ENCODE measurements around the gene CELF4.

The CELF4 gene

DNA sequence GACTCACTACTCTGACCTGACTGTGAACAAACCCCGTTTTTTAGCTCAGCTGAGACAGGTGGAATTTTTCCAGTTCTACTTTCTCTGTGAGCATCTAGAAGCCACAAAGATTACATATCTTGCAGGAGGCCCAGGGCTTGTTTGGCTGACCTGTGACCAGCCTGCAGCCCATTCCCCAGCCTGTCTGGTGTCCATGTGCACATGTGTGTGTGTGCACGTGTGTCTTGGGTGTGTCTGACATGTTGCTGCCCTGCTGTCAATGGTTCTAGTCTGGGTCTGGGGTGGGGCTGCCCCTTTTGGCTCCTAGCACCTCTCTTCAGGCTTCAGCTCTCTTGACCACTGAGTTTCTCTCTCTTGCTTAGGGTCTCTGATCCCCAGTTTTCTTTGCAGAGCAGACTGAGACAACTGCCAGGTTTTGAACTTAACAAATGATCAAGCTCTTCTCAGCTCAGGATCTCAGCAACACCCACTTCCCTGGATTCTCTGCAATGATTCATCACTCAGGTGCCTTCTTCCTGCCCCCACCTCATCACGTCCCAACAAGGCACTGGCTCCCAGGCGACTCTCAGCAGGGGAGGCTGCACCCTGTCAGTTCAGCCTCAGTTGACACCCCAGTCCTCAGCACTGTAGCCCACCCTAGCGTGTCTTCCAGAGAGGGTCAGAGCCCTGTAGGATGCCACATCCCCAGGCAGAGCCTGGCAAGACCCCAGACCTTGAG lies 130.3 kb downstream of the CELF4 start:
- no peak for DNase-seq

DNA sequence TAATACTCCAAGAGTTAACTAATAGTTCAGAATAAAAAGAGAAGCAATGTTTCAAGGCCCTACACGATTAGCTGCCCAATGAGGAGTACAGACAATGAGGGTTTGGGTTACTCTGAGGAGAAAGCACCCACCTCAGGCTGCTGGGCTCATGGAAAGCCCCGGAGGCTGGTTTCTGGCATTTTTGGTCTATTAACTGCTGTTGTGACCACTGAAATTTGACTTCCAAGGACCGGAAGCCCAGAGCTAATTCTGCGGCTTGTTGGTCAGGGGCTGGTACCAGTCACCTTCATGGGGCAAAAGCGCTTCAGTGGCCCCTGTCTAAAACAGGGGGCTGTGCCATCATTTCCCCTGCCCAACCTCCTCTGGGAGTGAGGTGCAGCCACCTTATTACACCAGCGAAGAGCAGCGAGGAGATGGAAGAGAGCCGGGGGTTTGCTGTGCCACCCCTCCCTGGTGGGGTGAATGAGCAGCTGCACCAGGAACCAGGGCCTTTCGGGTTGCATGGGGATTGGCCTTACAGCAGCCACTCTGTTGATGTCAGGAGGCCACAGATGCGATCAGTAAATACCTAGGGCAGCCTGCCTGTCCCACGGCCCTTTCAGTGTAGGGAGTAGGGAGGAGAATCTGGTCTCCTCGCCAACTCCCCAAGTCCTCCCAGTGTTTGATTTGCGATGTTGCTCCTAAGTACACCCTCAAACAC lies 131.3 kb downstream of the CELF4 start:
- no peak for DNase-seq

- DNase-seq = no peak
These were observed 133.0 kb downstream of the CELF4 start for GRCh38 chr18:37432436-37433195.

GRCh38 chr18:37430357-37431076 lies 135.1 kb downstream of the CELF4 start:
- no peak for DNase-seq

GRCh38 chr18:37429791-37430190 lies 135.8 kb downstream of the CELF4 start:
- no peak for DNase-seq

GRCh38 chr18:37428288-37428974 lies 137.2 kb downstream of the CELF4 start:
- no peak for DNase-seq

GRCh38 chr18:37426586-37426985 lies 139.0 kb downstream of the CELF4 start:
- DNase-seq = no peak

DNA sequence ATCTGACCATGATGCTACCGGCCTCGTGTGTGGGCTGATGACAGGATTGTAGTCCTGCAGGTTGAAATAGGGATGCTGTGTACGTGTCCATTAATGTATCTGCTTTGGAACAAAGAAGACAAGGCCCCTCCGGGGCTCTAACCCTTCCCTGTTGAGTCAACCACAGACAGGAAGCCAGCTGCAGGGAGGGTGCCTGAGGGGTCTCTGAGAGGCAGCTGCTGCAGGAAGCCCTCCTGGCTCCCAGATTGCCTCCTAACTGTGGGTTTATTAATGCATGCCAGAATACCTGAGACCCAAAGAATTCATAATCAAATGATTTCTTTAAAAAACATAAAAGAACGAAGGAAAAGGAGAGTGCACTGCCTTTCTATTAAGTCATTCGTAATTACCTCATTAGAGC lies 140.4 kb downstream of the CELF4 start:
- DNase-seq = no peak

DNA sequence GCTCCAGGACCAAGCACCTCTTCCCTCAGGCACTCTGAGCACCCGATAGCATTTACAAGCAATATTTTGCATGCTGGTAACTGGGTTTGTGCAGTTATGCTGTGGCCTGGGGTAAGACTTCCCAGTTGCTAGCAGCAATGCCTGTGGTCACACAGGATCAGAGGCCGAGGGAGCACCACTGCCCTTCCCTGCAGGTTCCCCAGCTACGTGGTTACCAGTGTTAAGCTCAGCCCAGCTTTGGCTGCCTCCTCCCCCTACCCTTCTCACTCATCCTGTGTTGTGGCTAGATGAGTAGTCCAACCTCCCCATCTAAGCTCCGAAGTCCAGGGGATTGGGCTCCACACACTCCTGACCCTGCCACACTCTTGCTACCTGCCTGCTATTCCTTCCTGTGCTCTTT lies 141.1 kb downstream of the CELF4 start:
- no peak for DNase-seq

DNA sequence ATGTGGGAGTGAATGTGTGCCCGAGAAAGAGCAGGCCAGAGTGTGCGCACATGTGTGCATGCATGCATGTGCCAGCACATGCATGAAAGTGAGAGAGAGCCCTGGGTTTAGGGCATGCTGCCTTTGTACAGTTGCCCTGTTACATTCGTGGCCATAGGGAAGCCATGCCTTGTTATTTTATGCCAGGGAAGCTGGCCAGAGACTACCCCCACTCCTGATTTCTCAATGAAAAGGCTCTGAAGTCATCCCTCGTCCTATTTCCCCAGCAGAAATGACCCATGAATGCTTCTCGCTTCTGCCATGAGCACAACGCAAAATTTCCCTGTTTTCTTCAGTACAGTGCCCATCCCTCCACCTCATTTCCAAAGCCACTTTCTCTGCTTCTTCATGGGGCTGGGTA lies 143.0 kb downstream of the CELF4 start:
- DNase-seq = no peak

GRCh38 chr18:37422116-37422515 lies 143.5 kb downstream of the CELF4 start:
- DNase-seq = no peak

- DNase-seq = no peak
These were observed 144.1 kb downstream of the CELF4 start for GRCh38 chr18:37421341-37422077.

DNA sequence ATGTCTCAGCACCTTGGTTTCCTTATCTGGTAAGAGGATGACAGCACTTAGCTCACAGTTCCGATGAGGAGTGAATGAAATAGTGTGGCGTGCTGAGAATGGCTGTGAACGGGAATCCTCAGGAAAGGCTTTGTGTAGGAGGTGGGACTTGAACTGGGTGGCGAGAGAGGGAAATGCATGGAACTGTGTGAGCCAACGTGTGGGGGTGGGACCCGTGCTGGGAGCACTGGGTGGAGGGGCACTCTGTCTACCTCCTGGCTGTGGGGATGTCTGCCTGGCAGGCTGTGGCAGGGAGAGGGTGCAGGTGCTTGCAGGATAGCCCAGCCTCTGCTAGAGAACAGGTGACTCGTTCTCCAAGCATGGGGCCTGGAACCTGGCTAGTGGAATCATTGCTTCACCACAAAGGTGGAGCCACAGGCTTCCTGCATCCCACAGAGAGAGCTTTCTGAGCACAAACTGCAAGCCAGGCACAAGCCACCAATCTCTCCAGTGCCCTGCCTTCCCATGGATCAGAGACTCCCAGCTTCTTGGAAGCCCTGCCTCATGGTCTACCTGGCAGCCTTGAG lies 145.2 kb downstream of the CELF4 start:
- no peak for DNase-seq

DNA sequence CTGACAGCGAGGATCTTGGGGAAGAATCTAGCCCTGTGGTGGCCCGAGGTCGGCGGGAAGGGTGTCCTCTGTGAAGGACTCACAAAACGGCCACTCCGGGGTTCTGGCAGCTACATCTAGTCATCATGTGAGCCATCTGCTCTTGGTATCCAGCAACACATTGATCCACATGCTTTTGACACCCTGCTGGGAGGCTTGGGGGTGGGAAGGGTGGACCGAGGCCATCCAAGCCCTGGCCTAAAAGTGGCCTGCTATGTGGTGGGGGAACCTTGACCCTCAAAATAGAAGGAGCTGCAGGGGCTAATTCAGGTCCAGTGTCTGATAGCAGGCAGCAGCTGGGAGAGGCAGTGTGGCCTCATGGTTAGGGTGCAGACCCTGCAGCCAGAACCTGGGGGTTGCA lies 145.7 kb downstream of the CELF4 start:
- no peak for DNase-seq

- DNase-seq = no peak
These were observed 146.3 kb downstream of the CELF4 start for GRCh38 chr18:37419315-37419714.

- DNase-seq = no peak
These were observed 150.8 kb downstream of the CELF4 start for GRCh38 chr18:37414816-37415215.

- DNase-seq = no peak
These were observed 152.8 kb downstream of the CELF4 start for GRCh38 chr18:37412829-37413228.

GRCh38 chr18:37412333-37412732 lies 153.3 kb downstream of the CELF4 start:
- DNase-seq = no peak

GRCh38 chr18:37409878-37410277 lies 155.7 kb downstream of the CELF4 start:
- no peak for DNase-seq

- no peak for DNase-seq
These were observed 156.8 kb downstream of the CELF4 start for GRCh38 chr18:37408676-37409265.

DNA sequence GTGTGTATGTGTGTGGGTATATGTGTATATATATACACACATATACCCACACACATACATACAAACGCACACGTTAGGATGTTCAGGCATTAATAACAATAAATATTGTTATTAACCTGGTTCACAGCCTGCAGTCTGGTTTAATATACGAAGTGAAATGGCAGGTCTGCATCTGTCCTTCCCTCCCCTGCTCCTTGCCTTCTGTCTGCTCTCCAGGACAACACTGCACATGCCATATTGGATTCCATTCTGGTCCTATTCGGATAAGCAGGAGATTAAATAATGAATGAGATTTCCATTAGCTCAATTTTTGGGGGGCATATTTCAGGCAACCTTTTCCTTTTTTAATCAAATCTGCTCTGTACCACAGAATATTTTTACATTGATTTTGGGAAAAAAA lies 158.0 kb downstream of the CELF4 start:
- no peak for DNase-seq

Measured in right hindlimb (tissue), 1 donor.